H1 (cell line): ENCODE data around the gene AP2A1. TPM values are rescaled to one million over a fixed set of nuclear protein-coding genes. Genes with fewer than 3 reads are reported as not detected.

Experiments used
- polyA plus RNA-seq, 7 experiments: library from polyadenylated mRNA; depleted of rRNA in 3 of 7; stranded (reverse) in 5 of 7; unstranded in 2 of 7; fragments of >200 nt in 5 of 7; fragments of 200-250 nt in 2 of 7; gene quantifications; 1 replicate in 5 of 7; 2 replicates in 1 of 7; 4 replicates in 1 of 7; pipeline versions ENCODE4 v1.2.1 to v1.2.3, GENCODE V29; 2011 to 2013; ENCODE audit warnings: missing spikeins in 2 of 7, mixed read lengths in 2 of 7
- total RNA-seq: library from RNA; stranded (reverse); fragmentation: NEBNext Ultra II Directional; extraction: Animal tissue kit (Norgen Biotek cat#: 25700); gene quantifications from 2 replicates; pipeline ENCODE4 v1.2.1, GENCODE V29; 2021
- TF ChIP-seq, protein P1 (sequence below): fragments of 300-600 bp; sonication (generic); IDR thresholded peaks from 2 replicates; pipeline ENCODE4 v1.7.1; 2012; ENCODE audit warnings: low read length, moderate library complexity, mild to moderate bottlenecking, inconsistent platforms; ENCODE audit not compliant: insufficient replicate concordance

Gene AP2A1
- total and polyA plus RNA-seq, 2 of the 8 experiments (the other 6 are each of a cell fraction or from before 2014, with no cell fraction given) = 105 to 106 TPM

- TF ChIP-seq, protein P1, sequence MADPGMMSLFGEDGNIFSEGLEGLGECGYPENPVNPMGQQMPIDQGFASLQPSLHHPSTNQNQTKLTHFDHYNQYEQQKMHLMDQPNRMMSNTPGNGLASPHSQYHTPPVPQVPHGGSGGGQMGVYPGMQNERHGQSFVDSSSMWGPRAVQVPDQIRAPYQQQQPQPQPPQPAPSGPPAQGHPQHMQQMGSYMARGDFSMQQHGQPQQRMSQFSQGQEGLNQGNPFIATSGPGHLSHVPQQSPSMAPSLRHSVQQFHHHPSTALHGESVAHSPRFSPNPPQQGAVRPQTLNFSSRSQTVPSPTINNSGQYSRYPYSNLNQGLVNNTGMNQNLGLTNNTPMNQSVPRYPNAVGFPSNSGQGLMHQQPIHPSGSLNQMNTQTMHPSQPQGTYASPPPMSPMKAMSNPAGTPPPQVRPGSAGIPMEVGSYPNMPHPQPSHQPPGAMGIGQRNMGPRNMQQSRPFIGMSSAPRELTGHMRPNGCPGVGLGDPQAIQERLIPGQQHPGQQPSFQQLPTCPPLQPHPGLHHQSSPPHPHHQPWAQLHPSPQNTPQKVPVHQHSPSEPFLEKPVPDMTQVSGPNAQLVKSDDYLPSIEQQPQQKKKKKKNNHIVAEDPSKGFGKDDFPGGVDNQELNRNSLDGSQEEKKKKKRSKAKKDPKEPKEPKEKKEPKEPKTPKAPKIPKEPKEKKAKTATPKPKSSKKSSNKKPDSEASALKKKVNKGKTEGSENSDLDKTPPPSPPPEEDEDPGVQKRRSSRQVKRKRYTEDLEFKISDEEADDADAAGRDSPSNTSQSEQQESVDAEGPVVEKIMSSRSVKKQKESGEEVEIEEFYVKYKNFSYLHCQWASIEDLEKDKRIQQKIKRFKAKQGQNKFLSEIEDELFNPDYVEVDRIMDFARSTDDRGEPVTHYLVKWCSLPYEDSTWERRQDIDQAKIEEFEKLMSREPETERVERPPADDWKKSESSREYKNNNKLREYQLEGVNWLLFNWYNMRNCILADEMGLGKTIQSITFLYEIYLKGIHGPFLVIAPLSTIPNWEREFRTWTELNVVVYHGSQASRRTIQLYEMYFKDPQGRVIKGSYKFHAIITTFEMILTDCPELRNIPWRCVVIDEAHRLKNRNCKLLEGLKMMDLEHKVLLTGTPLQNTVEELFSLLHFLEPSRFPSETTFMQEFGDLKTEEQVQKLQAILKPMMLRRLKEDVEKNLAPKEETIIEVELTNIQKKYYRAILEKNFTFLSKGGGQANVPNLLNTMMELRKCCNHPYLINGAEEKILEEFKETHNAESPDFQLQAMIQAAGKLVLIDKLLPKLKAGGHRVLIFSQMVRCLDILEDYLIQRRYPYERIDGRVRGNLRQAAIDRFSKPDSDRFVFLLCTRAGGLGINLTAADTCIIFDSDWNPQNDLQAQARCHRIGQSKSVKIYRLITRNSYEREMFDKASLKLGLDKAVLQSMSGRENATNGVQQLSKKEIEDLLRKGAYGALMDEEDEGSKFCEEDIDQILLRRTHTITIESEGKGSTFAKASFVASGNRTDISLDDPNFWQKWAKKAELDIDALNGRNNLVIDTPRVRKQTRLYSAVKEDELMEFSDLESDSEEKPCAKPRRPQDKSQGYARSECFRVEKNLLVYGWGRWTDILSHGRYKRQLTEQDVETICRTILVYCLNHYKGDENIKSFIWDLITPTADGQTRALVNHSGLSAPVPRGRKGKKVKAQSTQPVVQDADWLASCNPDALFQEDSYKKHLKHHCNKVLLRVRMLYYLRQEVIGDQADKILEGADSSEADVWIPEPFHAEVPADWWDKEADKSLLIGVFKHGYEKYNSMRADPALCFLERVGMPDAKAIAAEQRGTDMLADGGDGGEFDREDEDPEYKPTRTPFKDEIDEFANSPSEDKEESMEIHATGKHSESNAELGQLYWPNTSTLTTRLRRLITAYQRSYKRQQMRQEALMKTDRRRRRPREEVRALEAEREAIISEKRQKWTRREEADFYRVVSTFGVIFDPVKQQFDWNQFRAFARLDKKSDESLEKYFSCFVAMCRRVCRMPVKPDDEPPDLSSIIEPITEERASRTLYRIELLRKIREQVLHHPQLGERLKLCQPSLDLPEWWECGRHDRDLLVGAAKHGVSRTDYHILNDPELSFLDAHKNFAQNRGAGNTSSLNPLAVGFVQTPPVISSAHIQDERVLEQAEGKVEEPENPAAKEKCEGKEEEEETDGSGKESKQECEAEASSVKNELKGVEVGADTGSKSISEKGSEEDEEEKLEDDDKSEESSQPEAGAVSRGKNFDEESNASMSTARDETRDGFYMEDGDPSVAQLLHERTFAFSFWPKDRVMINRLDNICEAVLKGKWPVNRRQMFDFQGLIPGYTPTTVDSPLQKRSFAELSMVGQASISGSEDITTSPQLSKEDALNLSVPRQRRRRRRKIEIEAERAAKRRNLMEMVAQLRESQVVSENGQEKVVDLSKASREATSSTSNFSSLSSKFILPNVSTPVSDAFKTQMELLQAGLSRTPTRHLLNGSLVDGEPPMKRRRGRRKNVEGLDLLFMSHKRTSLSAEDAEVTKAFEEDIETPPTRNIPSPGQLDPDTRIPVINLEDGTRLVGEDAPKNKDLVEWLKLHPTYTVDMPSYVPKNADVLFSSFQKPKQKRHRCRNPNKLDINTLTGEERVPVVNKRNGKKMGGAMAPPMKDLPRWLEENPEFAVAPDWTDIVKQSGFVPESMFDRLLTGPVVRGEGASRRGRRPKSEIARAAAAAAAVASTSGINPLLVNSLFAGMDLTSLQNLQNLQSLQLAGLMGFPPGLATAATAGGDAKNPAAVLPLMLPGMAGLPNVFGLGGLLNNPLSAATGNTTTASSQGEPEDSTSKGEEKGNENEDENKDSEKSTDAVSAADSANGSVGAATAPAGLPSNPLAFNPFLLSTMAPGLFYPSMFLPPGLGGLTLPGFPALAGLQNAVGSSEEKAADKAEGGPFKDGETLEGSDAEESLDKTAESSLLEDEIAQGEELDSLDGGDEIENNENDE = no peak
Measured at GRCh38 chr19:49780861-49781260, 14.1 kb downstream of the AP2A1 start (continued).
